ENCODE measurements around the gene CHPF.
A peak's percentile ranks its signal among the peaks of the same experiment; 100 is the strongest.

CHPF gene

GRCh38 chr2:219532378-219532649 lies 11.3 kb downstream of the CHPF start:
- DNase-seq (ENCODE audit: low spot score) = no peak

GRCh38 chr2:219531639-219532377 lies 11.8 kb downstream of the CHPF start:
- DNase-seq (ENCODE audit: low spot score) = no peak

DNA sequence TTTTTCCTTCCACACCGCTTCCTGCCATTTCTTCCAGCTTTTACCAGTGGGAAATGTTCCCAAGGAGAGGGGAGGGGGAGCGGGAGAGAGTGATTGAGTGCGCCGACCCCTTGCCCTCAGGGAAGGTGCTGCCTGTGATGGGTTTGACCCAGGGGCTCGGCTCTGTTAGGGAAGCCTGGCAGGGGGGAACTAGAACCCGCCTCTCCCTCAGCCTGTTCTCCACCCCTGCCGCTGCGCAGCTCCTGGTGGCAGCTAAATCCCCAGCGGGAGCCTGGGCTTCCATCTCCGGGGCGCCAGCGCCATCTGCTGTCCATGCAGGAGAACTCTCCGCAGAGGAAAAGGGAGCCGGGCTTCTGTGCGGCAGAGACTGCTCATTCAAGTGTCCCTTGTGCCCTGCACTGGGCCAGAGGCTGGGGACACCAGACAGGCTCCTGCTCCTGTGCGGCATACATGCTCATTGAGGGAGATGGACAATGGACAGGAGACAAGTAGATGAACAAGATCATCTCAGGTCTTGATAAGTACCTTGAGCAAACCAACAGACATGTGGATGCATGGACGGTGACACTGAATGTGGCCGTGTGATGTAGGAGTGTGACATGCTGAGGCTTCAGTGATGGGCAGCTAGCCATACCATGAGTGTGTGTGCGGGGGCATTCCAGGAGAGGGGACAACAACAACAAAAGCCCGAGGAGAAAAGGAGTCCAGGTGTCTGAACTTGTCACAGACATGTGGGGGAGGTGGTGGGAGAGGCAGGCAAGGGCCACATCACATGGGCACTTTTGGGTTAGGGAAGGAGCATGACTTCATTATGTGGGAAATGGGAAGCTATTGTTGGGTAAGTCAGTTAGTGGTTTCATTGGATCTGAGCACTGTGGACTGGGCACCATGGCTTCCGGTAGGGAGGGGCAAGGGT lies 13.3 kb downstream of the CHPF start:
- peak; percentile 88 for DNase-seq (ENCODE audit: low spot score)

- no peak for DNase-seq (ENCODE audit: low spot score)
Measured at GRCh38 chr2:219527472-219527871, 16.1 kb downstream of the CHPF start.

- no peak for DNase-seq (ENCODE audit: low spot score)
Measured at GRCh38 chr2:219527076-219527394, 16.6 kb downstream of the CHPF start.

DNA sequence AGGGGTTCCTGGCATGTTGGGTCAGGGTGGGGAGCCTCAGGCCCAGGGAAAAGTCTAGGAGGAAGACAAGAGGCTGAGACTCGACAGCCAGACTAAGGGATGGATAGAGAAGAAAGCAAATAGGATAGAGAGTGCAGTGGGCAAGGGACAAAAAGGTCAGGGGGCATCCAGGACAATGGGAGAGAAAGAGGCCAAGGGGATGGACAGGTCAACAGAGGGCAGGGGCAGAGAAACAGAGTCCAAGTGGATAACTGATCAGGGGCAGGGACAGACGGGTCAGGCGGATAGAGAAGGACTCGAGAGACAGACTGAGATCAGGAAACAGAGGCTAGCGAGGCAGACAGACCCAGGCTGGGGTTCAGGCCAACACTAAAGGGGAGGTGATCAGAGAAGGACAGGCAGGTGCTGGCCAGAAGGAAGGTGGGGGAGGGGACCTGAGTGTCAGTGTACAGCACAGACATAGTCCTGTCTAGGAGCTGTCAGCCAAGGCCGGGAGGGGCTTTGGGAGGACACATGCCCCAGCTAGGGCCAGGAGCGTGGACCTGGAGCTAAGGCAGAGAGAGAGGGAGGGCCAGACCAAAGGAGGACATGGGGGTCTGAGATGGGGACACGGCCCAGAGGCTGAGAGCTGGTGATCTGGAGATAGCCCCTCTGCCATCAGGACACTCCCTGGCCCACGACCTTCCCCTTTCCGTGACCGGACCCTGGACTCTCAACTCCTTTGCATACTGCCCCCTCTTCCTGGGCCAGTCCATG lies 17.1 kb downstream of the CHPF start:
- no peak for DNase-seq (ENCODE audit: low spot score)

GRCh38 chr2:219525533-219526232 lies 17.9 kb downstream of the CHPF start:
- DNase-seq (ENCODE audit: low spot score) = no peak

DNA sequence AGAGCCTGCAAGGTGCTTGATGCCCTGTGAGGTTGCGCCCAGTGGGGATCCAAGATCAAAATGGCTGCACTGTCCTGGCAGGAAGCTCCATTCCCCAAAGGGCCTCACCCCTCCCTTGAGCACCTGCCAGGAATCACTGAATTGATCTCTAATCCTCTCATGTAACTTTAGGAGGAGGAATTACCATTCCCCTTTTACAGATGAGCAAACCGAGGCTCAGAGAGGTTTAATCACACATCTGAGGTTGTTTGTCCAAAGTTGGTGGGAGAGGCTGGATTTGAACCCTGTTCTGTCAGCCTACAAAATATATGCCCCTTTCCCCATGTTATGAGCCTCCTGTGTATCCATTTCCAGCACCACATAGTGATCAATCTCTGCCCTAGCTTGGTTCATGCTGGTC lies 18.8 kb downstream of the CHPF start:
- no peak for DNase-seq (ENCODE audit: low spot score)

DNA sequence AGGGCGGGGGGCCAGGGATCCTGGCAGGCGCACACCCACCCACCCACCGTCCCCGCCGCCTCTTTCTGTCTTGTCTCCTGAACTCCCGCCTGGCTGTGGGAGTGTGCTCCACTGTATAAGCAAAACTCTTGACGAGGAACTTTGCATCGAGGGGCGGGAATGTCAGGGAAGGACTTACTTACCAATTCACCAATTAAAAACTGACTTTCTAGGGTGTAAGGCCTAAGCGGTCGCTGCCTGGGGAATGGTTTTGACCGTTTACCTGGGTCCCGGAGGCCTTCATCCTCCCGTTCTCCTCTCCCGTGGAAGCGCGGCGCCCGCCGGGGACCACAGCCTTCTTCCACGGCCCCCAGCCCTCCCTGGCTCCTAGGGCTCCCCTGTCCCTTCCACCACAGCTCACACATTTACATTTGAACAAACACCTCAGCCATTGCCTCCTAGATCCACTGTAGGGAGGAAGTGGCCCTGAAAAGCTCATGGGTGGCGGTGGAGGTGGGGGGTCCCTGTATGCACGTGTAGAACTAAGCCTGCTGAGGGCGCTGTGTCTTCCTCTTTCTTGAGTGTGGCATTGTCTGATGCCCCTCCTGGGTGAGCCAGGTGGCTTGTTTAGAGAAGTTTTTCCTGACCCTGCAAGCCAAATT lies 20.5 kb downstream of the CHPF start:
- DNase-seq (ENCODE audit: low spot score) = peak; percentile 45

- DNase-seq (ENCODE audit: low spot score) = no peak
Measured at GRCh38 chr2:219522111-219523030, 21.2 kb downstream of the CHPF start.

DNA sequence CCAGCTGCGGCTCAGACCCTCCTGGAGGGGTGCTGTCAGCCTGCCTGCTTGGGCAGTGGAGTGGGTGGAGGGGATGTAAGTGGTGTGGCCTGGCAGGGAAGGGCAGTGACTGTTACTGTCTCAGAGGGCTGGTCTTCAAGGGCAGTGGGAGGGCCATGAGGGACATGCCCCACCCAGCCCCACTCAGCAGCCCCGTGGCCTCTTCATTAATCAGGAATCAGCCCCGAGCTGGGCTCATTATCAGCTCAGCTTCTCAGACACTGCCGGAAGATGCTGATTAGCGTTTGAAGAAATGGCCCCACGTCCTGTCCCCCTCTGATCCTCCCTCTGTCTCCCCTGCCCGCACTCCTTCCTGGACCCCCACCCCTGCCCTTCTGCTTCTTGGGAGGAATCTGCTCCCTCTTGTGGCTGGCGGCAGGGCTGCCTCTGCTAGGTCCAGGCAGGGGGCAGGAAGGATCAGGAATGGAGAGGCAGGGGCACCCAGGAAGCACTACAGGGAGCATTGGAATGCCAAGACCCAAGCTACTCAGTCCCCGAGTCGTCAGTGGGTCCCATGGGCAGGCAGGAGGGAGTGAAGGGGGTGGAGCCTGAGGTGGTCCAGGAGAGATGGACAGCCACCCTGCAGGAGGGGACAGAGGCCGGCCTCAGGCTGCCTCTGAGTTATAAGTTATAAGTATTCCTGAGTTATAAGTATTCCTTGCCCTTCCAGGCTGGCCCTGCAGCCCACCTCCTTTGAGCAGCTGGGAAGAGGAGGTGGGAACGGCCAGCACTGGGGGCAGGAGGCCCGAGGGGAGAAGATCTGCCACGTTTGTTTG lies 22.3 kb downstream of the CHPF start:
- peak; percentile 43 for DNase-seq (ENCODE audit: low spot score)

- no peak for DNase-seq (ENCODE audit: low spot score)
Measured at GRCh38 chr2:219520079-219520478, 23.5 kb downstream of the CHPF start.

DNA sequence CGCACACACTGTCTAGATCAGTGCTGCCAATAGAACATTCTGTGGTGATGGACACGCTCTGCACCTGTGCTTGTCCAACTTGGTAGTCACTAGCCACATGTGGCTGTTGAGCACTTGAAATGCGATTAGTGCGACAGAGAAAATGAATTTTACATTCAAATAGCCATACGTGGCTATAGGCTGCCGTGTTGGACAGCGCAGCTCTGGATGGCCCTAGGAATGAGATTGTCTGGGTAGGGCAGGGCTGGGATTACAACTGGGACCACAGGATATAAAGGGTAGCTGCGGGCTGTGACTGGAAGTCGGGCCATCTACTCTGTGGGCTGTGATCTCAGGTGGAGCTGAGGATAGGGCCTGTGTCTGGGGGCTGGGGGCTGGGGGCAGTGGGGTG lies 24.1 kb downstream of the CHPF start:
- DNase-seq (ENCODE audit: low spot score) = no peak

GRCh38 chr2:219517954-219518778 lies 25.4 kb downstream of the CHPF start:
- DNase-seq (ENCODE audit: low spot score) = no peak

DNA sequence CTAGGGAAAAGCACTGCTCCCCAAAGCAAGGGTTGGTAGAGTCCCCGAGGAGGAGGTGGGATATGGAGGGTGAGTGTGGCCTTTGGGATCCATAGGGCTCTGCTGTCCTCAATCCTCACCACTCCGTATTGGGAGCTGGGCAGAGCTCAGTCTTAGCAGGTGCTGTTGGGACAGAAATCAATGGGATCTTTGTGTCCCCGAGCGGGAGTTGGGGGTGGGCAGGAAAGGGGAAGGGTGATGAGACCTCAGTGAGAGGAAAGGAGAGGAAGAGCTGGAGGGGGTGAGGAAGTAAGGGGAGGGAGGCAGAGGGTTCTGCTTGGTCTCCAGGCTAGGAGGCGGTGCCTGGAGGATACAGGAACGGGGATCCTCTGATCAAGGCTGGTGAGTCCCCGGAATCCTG lies 26.7 kb downstream of the CHPF start:
- DNase-seq (ENCODE audit: low spot score) = no peak

- no peak for DNase-seq (ENCODE audit: low spot score)
Measured at GRCh38 chr2:219515874-219516629, 27.6 kb downstream of the CHPF start.

- DNase-seq (ENCODE audit: low spot score) = no peak
Measured at GRCh38 chr2:219514836-219515235, 28.8 kb downstream of the CHPF start.

DNA sequence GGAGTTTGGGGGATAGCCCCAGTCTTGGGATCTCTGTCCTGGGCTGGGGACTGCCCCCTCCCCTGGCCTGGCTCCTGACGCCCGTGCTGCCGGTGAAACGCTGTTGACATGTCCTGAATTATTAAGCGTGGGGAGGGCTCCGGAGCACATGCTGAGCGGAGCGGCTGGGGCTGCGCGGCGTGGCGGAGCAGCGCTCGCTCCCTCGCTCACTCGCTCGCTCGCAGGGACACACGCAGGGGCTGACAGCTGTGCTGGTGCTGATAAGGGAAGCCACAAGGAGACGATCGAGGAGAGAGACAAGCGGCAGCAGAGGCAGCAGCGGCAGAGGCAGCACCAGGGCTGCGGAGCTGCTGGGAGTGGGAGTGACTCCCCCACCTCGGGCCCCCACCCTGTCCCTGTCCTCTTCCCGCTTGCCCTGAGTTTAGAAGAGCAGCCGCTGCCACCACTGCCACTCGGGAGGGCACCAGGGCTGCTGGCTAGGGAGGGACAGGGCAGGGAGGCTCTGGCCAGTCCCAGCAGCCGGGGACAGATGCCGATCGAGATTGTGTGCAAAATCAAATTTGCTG lies 29.3 kb downstream of the CHPF start, which contains the start of gene ASIC4:
ASIC4 (plus strand) TSS at position 287 of the 566 bp plus-strand sequence; CDS start at position 530, 243 bp downstream.
- DNase-seq (ENCODE audit: low spot score) = no peak

Measured in NAMALWA (cell line).